CD4-positive, alpha-beta T cell treated with Interleukin-2 at 100 ng/mL for 4 hours (primary cell): ENCODE measurements around the gene GPRC5B.

Experiments
- DNase-seq: peaks from one replicate; pipeline ENCODE4 v3.0.0-alpha.2; 2020; ENCODE audit warnings: low spot score

Gene GPRC5B

DNA sequence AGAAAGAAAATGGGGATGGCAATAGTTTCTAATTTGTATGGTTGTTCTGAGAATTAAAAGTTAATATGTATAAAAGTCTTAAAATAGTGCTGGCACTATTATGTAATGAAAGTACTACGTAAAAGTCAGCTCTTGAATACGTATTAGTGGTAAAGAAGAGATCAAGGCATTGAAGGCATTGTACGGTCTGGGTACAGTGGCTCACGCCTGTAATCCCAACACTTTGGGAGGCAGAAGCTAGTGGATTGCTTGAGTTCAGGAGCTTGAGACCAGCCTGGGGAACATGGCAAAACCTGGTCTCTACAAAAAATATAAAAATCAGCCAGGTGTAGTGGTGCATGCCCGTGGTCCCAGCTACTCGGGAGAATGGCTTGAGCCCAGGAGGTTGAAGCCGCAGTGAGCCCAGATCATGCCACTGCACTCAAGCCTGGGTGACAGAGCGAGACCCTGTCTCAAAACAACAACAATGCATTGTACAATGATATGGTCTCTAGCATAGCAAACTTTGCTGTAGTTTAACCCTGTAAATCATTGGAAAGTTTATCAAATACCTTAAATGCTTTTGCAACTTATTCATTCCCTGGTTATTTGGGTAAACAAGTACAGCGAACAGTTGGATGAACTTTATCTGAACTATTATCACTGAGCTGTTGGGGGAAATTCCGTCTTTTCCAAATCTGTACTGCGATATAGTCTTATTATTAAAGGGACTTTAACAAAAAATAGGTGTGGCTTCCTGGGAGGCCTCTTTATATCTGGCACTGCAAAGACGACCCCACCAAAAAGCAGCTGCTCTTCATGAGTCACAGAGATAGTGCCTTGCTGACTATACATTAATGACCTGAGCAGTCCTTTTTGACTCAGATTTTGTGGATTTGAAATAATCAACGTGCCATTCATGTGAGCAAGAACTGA lies 73.6 kb downstream of the GPRC5B start:
- no peak for DNase-seq

DNA sequence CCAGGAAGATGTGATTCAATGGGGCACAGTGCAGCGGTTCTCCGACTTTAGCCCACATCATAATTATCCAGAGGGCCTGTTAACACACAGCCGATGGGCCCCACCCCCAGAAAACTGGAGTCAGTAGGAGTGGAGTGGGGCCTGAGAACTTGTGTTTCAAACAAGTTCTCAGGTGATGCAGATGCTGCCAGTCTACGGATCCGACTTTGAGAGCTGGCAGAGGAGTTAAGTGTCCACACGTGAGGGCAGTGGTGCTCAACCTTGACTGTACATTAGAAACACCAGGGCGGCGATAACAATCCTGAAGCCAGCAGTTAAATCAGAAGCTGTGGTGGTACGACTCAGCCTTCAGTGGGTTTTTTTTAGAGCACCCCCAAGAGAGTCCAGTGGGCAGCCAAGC lies 75.0 kb downstream of the GPRC5B start:
- no peak for DNase-seq

DNA sequence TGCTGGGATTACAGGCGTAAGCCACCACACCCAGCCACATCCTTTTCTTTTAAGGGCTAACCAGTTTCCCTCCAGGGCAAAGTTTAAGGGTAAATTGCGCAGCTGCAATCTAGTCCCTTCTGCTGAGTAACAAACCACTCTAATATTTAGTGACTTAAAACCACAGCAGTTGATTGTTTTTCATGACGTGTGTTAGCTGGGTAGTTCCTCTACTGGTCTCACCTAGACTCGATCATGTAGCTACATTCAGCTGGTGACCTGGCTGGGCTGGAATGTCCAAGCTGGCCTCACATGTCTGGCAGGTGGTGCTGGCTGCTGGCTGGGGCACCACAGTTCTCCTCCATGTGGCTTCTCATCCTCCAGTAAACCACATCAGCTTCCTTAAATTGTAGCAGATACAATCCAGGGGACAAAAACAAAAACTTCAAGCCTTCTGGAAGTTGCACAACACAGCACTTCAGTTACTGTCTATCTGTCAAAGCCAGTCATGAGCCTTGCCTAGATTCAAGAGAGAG lies 75.5 kb downstream of the GPRC5B start:
- DNase-seq: no peak

DNA sequence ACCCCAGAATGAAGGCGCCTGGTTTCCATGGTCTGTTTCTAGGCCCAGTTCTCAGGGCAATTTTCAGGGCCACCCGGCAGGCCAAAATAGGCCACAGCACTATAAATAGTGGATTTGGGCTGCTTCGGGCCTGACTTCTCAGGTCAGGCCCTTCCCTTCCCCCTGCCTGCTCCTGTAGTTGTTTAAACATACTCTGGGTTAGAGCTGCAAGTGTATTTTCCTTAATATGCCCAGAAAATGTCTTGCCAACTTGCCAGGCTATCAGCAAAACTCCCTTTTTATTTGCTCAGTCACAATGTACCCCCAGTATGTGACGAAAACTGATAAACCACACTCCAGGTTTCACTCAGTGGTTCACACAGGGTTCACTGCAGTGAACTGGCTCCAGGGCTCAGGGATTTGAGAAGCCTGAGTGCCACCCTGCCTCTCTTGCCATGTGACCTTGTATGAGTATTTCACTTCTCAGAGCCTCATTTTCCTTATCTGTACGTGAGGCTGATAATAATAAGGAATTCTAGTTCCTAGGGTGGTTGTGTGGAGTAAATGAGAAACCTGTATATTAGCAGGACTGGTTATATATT lies 76.5 kb downstream of the GPRC5B start:
- no peak for DNase-seq
